GM19395 (cell line): ENCODE results near the gene BRIP1.
"Not testable (repeated sequence)": the region's sequence is repeated elsewhere in the genome, so short reads cannot be mapped to it uniquely, and the experiment has no call there.

ENCODE experiments used
- ATAC-seq: cut with Tn5 transposase; IDR thresholded peaks from one replicate; pipeline ENCODE4 v1.9.1; 2021; ENCODE audit warnings: mild to moderate bottlenecking, moderate library complexity; ENCODE audit not compliant: unreplicated experiment

Gene BRIP1

GRCh38 chr17:61670691-61671090 is 192.6 kb downstream of the BRIP1 start:
- no peak for ATAC-seq

- no peak for ATAC-seq
Observed at GRCh38 chr17:61669522-61669921, 193.8 kb downstream of the BRIP1 start.

GRCh38 chr17:61668486-61668885 is 194.8 kb downstream of the BRIP1 start:
- no peak for ATAC-seq

GRCh38 chr17:61666406-61667088 is 196.8 kb downstream of the BRIP1 start:
- ATAC-seq, result not testable (repeated sequence)

- no peak for ATAC-seq
Observed at GRCh38 chr17:61663310-61663709, 200.0 kb downstream of the BRIP1 start.

DNA sequence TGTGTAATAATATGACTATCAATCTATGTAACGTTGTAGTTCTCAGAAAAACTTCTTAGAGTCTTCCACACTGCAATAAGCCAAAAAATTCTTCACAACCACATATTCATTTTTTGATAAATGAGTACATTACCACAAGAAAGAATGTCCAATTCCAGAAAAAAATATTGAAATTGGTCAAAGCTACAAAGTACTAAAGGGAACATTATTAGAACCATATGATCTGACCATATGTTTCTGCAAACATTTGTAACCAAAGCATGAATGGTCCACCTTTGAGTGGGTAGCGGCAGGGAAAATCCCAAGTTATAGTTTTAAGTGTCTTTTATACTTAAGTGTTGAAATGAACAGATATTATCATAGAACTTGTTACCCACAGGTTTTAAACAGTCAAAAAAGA is 200.6 kb downstream of the BRIP1 start:
- ATAC-seq, result no peak

GRCh38 chr17:61662186-61662585 is 201.1 kb downstream of the BRIP1 start:
- ATAC-seq, result no peak

DNA sequence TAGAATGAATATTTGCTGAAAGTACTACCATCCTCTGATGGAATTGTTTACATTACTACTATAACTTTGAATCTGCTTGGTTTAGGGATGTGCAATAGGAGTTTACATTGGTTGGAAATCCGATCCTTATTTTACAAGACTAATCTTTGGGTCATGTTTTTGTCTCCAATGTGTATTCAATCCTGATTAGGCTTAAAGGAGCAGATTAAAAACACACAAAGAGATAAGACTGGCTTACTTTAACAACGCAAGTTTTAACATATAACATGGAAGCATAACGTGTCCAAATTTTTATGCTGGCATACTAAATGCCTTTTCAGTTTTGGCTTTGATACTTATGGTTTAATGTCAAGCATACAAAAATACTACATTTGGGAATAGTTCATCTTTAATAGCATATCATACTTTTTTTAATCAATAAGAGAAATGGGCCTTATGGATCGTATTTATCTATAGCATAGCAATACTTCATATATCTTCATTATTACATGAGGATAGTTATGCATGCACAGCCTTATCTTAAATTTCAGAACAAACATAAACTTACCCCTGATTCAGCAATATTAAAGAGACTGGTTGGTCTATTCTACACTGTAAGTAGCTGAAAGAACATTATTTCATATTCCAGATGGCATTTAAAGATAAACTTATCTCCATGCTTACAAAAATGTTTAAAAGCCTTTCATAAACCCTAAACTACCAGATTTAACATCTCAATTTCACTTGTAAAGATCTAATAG is 202.4 kb downstream of the BRIP1 start:
- no peak for ATAC-seq

GRCh38 chr17:61659437-61659836 is 203.9 kb downstream of the BRIP1 start:
- ATAC-seq, result no peak

DNA sequence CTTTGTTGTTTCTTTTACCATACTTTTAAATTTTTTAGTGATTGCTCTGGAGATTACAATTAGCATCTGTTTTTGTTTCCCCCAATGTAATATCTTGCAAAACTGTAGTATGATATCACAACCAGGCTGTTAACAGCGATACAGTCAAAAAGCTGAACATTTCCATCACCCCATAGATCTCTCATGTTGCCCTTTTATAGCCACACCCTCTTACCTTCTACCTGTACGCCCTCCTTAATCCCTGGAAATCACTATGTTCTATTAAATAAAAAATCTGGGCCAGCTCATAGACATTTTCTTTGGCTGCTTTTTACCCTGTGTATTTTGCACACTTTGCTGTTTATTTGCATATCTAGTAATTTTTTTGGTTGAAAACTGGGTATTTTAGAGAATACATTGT is 205.1 kb downstream of the BRIP1 start:
- ATAC-seq, result no peak

DNA sequence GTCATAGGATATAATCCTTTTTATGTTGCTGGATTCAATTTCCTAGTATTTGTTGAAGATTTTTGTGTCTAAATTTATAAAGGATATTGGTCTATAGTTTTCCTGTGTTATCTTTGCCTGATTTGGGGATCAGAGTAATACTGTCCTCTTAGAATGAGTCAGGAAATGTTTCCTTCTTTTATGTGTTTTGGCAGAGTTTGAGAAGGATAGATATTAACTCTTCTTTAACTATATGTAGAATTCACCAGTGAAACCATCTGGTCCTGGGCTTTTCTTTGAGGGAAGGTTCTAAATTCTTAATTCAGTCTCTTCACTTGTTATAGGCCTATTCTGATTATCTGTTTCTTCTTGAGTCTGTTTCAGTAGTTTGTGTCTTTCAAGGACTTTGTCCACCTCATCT is 206.0 kb downstream of the BRIP1 start:
- ATAC-seq, result no peak

DNA sequence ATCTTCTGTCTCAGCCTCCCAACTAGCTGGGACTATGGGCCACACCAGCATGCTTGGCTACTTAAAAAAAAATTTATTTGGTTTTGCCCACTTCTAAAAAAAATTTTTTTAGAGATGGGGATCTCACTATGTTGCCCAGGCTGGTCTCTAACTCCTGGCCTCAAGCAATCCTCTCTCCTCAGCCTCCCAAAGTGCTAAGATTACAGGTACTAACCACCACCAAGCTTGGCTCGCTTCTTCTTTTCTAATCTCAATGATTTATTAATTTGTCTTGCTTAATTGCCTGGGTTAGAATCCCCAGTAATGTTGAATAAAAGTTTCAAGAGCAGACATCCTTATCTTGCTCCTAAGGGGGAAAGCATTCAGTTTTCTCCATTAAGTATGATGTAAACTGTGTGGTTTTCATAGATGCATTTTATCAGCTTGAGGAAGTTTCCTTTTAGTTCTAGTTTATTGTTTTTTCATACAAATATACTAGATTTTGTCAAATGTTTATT is 206.6 kb downstream of the BRIP1 start:
- ATAC-seq, result no peak

GRCh38 chr17:61650749-61651148 is 212.6 kb downstream of the BRIP1 start:
- no peak for ATAC-seq

DNA sequence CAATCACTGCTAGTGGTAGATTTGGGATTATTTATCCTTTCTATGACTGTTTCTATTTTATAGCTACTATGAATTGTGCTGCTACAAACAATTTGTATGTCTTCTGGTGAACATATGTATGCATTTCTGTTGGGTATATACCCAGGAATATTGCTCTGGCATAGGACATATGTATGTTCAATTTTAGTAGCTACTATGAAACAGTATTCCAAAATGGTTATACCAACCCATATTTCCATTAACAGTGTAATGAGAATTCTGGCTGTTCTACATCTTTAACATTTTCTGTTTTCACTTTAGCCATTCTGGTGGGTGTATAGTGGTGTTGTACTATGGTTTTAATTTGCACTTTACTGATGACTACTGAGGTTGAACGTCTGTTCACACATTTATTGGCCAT is 214.7 kb downstream of the BRIP1 start:
- ATAC-seq, result no peak

DNA sequence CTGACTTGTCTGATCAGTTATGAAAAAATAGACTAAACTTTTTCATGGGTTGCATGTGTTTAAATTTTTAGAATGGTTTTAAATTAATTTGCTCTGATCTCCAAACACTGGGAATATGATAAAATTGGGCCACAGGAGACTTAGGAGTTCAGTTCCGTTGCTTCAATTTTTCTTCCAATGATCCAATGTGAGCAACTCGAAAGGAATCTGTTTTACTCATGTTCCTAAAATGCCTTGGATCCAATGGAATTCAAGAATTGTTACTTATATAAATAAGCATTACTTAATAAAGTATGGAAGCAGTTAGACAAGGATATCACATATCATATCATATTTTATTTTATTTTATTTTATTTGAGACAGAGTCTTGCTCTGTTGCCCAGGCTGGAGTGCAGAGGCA is 216.3 kb downstream of the BRIP1 start:
- no peak for ATAC-seq

- no peak for ATAC-seq
Observed at GRCh38 chr17:61646482-61646881, 216.8 kb downstream of the BRIP1 start.

DNA sequence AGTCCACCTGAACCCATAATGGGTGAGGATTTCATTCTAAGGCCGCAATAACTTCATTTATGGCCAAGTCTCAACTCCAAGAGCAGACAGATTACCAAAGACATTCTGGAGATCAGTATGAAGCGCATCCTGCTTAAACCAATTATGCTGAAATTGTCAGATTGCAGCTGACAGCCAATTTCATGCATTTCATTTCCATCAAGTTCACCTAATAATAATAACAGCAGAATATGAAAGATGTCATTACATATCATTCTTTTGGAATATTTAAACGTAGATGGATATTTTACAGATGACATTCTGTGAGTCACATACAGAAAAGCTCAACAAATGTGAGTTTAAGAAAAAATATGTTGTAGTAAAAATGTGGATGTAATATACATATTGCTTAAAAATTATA is 217.4 kb downstream of the BRIP1 start:
- ATAC-seq, result no peak

DNA sequence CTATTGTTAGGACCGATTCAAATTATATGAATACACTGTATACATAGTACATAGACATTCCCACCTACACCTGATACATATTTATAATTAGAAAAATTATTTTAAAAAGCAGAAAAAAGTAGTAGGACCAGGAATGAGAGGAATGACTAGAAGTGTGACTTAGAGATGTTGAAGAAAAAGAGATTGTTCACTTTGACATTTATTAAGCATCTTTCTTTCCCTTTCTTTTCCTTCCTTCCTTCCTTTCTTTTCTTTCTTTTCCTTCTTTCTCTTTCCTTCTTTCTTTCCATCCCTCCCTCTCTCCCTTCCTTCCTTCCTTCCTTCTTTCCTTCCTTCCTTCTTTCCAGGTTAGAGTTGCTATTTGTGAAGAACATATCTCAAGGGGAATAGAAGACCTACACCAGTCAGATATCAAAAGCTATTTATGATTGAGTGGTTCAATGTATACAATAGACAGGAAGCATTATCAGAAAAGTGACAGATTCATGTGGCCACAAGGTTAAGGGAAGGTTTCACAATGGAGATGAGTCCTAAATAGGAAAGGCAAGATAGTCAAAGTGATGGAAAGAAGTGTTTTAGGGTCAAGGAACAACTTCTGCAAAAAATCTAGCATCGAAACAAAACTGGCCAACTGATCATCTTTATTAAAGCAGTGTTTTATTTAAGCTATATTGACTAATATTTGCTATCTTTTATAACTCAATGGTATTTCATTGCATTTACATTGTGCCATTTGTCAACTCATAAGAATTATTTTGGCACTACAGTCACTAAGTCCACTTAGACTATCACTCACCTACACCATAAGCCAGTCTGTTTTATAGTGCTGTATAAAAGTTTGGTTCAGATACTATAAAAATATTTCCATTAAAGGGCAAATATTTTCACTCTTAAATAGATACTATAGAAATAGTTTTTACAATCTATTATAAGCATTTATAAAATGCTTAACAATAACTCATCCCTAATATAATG is 218.2 kb downstream of the BRIP1 start:
- ATAC-seq, result no peak

DNA sequence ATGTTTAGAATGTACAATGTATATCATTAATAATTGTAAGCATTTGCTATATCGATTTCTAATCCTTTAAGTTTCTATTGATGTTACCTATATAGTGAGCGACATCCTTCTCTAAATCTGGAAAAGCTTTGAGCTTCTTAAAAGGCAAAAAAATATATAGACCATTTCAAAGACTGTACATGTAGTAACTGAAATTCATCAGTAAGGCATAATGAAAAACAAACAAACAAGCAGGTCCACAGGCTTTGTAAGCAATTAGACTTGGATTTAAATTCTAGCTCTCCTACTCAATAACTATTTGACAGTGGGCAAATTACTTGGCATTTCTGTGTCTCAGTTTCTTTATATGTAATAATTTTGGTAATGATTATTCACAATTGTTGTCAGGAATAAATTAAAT is 220.6 kb downstream of the BRIP1 start:
- no peak for ATAC-seq

DNA sequence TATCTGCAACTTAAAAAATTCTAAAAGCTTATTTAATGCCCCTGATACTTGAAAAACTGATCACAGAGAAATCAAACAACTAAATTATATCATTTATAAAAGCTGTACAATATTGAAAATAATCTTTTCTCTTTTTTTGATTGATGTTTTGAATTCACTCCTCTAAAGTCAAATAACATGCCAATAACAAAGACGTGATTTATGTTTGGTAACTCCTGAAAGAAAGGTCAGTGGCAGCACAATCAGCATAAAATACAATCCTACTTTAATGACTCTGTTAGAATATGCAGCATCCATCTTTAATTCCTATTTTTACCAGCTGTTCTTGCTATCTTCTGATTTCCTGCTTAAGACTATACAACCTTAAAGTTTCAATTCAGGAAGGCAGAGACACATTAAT is 221.6 kb downstream of the BRIP1 start:
- no peak for ATAC-seq

GRCh38 chr17:61641084-61641483 is 222.2 kb downstream of the BRIP1 start:
- ATAC-seq, result no peak
